DND-41 (cell line): ENCODE results near the gene SND1.

Source experiments
- CTCF ChIP-seq: IDR thresholded peaks from 2 replicates; pipeline ENCODE4 v1.5.1; 2012; ENCODE audit warnings: borderline replicate concordance, low read length, moderate library complexity, mild to moderate bottlenecking; ENCODE audit not compliant: poor library complexity, severe bottlenecking; ENCODE audit errors: extremely low read depth
- EZH2 ChIP-seq: IDR thresholded peaks from 3 replicates; pipeline ENCODE4 v1.6.1; 2012; ENCODE audit warnings: borderline replicate concordance, low read depth, mild to moderate bottlenecking, moderate library complexity, low read length, inconsistent platforms; ENCODE audit not compliant: severe bottlenecking

DNA sequence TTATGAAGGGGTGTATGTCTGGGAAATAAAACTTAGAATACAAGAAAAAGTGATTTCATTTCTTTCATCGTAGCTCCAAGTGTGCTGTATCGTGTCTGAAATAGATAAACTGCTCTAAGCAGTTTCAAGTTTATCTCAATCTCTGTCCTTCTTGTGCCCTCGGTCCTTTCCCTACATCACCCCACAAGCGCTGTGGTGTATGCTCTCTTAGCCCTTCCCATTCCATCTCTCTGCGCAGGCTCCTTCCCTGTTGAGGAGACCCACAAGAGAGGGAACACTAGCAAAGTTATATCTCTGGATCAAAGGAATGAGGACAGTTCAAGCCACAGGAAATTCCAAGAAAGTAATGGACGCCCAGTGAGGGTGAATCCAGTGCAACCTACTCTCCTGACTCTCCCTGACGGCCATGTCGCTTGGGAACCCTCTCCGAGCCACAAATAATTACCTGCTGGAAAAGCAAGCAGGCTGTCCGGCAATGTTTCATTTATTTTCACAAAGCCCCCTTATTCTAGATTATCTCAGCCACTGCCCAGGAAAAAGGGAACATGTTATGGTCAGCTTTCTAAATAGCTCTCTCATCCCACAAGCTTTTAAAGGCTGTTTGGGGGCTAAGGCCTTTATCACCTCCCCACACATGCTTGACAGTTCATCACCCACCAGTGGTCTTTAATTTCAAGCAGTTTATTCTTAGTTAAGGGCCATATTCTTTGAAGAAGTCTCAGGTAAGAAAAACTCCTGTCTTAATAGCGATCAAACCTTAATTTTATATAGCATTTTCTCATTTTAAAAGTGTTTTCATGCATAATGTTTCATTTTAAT is 344.5 kb downstream of the SND1 start:
- no peak for TF ChIP-seq CTCF
- no peak for TF ChIP-seq EZH2
